Liver (tissue), 9 donors: ENCODE measurements around the gene ARFIP1. TPM values are rescaled to one million over a fixed set of nuclear protein-coding genes. Genes with fewer than 3 reads are reported as not detected.

Experiments used
- DNase-seq: peaks from one replicate; pipeline ENCODE4 v3.0.0-alpha.2; 2017; ENCODE audit warnings: low spot score
- H3K27ac ChIP-seq, 2 donors: one replicate each; pipeline ENCODE4 v1.7.0; 2013; ENCODE audit warnings: inconsistent platforms in 2 of 2, low read length in 2 of 2, control low read depth in 1 of 2, low read depth in 1 of 2, mild to moderate bottlenecking in 1 of 2
- H3K27me3 ChIP-seq, 4 donors: one replicate each; pipeline versions ENCODE4 v1.6.1 to v1.7.0; 2013; ENCODE audit warnings: low read length in 3 of 4, inconsistent platforms in 1 of 4, mild to moderate bottlenecking in 1 of 4, moderate library complexity in 1 of 4; ENCODE audit not compliant: control insufficient read depth in 4 of 4, insufficient read depth in 4 of 4
- H3K36me3 ChIP-seq, 4 donors: one replicate each; pipeline versions ENCODE4 v1.6.1 to v1.7.0; 2013; ENCODE audit warnings: low read length in 3 of 4, mild to moderate bottlenecking in 3 of 4, low read depth in 1 of 4, moderate library complexity in 1 of 4; ENCODE audit not compliant: control insufficient read depth in 4 of 4, insufficient read depth in 3 of 4
- H3K4me1 ChIP-seq, 4 donors: one replicate each; pipeline versions ENCODE4 v1.6.1 to v1.7.0; 2013; ENCODE audit warnings: low read length in 3 of 4, mild to moderate bottlenecking in 3 of 4, moderate library complexity in 1 of 4; ENCODE audit not compliant: control insufficient read depth in 4 of 4, insufficient read depth in 4 of 4
- H3K4me3 ChIP-seq, 3 donors: one replicate each; pipeline versions ENCODE4 v1.6.1 to v1.7.0; 2013; ENCODE audit warnings: low read length in 3 of 3, control low read depth in 1 of 3, low read depth in 1 of 3, mild to moderate bottlenecking in 1 of 3
- H3K9ac ChIP-seq, 2 donors: one replicate each; pipeline ENCODE4 v1.7.0; 2013; ENCODE audit warnings: low read length in 2 of 2, mild to moderate bottlenecking in 2 of 2, moderate library complexity in 2 of 2, control low read depth in 1 of 2, low read depth in 1 of 2
- H3K9me3 ChIP-seq, 4 donors: one replicate each; pipeline versions ENCODE4 v1.6.1 to v1.7.0; 2013; ENCODE audit warnings: low read length in 3 of 4; ENCODE audit not compliant: control insufficient read depth in 4 of 4
- CTCF ChIP-seq: fragments of 150-350 bp; IDR thresholded peaks from 2 replicates; pipeline ENCODE4 v1.5.1; 2017; ENCODE audit warnings: improper control_type of control experiment, low read depth, low read length; ENCODE audit not compliant: missing input control
- EGR1 ChIP-seq, 2 donors: IDR thresholded peaks; 2 replicates each; pipeline ENCODE4 v1.6.1; 2016 to 2018; ENCODE audit warnings: antibody characterized with exemption in 2 of 2, low read depth in 2 of 2
- FOXA1 ChIP-seq: IDR thresholded peaks from 2 replicates; pipeline ENCODE4 v1.6.1; 2016; ENCODE audit warnings: antibody characterized with exemption
- GABPA ChIP-seq, 2 donors: IDR thresholded peaks in 1 of 2; conservative IDR thresholded peaks in 1 of 2; 2 replicates each; pipeline ENCODE4 v1.6.1; 2016; ENCODE audit warnings: antibody characterized with exemption in 2 of 2, mild to moderate bottlenecking in 1 of 2, moderate library complexity in 1 of 2
- HNF4A ChIP-seq, 2 donors: conservative IDR thresholded peaks; 2 replicates each; pipeline ENCODE4 v1.6.1; 2016; ENCODE audit warnings: antibody characterized with exemption in 2 of 2, mild to moderate bottlenecking in 2 of 2
- HNF4G ChIP-seq: IDR thresholded peaks from 2 replicates; pipeline ENCODE4 v1.6.1; 2016; ENCODE audit warnings: antibody characterized with exemption
- MAX ChIP-seq: IDR thresholded peaks from 2 replicates; pipeline ENCODE4 v1.6.1; 2016; ENCODE audit warnings: antibody characterized with exemption
- NR2F2 ChIP-seq: IDR thresholded peaks from 2 replicates; pipeline ENCODE4 v1.6.1; 2016; ENCODE audit warnings: antibody characterized with exemption
- RAD21 ChIP-seq, 2 donors: IDR thresholded peaks; 2 replicates each; pipeline ENCODE4 v1.6.1; 2016; ENCODE audit warnings: antibody characterized with exemption in 2 of 2, mild to moderate bottlenecking in 2 of 2
- REST ChIP-seq: IDR thresholded peaks from 2 replicates; pipeline ENCODE4 v1.6.1; 2016; ENCODE audit warnings: antibody characterized with exemption, mild to moderate bottlenecking
- RXRA ChIP-seq, 2 donors: IDR thresholded peaks; 2 replicates each; pipeline ENCODE4 v1.6.1; 2017 to 2018; ENCODE audit warnings: antibody characterized with exemption in 2 of 2, mild to moderate bottlenecking in 1 of 2
- TAF1 ChIP-seq: conservative IDR thresholded peaks from 2 replicates; pipeline ENCODE4 v1.6.1; 2016; ENCODE audit warnings: antibody characterized with exemption, mild to moderate bottlenecking
- YY1 ChIP-seq: IDR thresholded peaks from 2 replicates; pipeline ENCODE4 v1.6.1; 2016; ENCODE audit warnings: antibody characterized with exemption, mild to moderate bottlenecking
- ZBTB33 ChIP-seq: IDR thresholded peaks from 2 replicates; pipeline ENCODE4 v1.6.1; 2016; ENCODE audit warnings: antibody characterized with exemption
- WGBS: extraction: QIAGEN DNeasy Blood & Tissue Kit; methylation state at CpG from one replicate; pipeline ENCODE4 v1.1.7; 2013; 5-methylcytosine and 5-hydroxymethylcytosine counted together
- polyA plus RNA-seq, 2 donors: library from polyadenylated mRNA; stranded (reverse) in 1 of 2; unstranded in 1 of 2; fragments of 200-250 nt in 1 of 2; fragments of >200 nt in 1 of 2; fragmentation: Nextera tagmentation in 1 of 2; extraction: Ambion mirVana in 1 of 2; gene quantifications; one replicate each; pipeline versions ENCODE4 v1.2.1 to v1.2.3, GENCODE V29; 2013 to 2015
- total RNA-seq, 2 donors: library from RNA; depleted of rRNA; stranded (reverse); fragments of >200 nt; gene quantifications; one replicate each; pipeline ENCODE4 v1.2.3, GENCODE V29; 2014
- donor health status: healthy.
- donor health status: healthy.
- donor health status: healthy.
- donor health status: healthy.
- donor health status: healthy.

Gene ARFIP1
- total and polyA plus RNA-seq, 4 donors: 6.8 to 16.8 (median 14.9) TPM

- Histone ChIP-seq H3K9ac (no peak overlapping the region), H3K36me3 (no peaks in the 10 kb centered on the region), H3K27ac (no peak overlapping the region), H3K4me3 (no peak overlapping the region), H3K27me3 (no peaks in the 10 kb centered on the region), H3K4me1 (no peaks in the 10 kb centered on the region), H3K9me3 (no peaks in the 10 kb centered on the region)
- TF ChIP-seq RXRA (IDR thresholded peaks at IDR 0.05): no peak
- TF ChIP-seq RAD21 (IDR thresholded peaks at IDR 0.05): no peak
- TF ChIP-seq YY1: no peak
- no peak for TF ChIP-seq GABPA (IDR thresholded peaks at IDR 0.05 in 1 of 2, conservative IDR thresholded peaks at IDR 0.05 in 1 of 2)
- no peak for TF ChIP-seq FOXA1
- TF ChIP-seq REST: no peak
- no peak for TF ChIP-seq HNF4G
- TF ChIP-seq TAF1: no peak
- no peak for TF ChIP-seq MAX
- TF ChIP-seq ZBTB33: no peak
- TF ChIP-seq EGR1 (IDR thresholded peaks at IDR 0.05; ENCODE audit: low read depth in 2 of 2): no peak
- TF ChIP-seq CTCF: no peak
- no peak for TF ChIP-seq NR2F2
- TF ChIP-seq HNF4A (conservative IDR thresholded peaks at IDR 0.05): no peak
- DNase-seq: no peak
- WGBS: 98% methylated on average over 1 of the region's 1 CpG
These were observed 67.6 kb downstream of the ARFIP1 start for GRCh38 chr4:152847376-152847775.

- no peak for TF ChIP-seq ZBTB33
- TF ChIP-seq CTCF: no peak
- no peak for TF ChIP-seq RXRA (IDR thresholded peaks at IDR 0.05)
- no peaks in the 10 kb centered on the region for H3K4me1 ChIP-seq
- no peak overlapping the region for H3K27ac ChIP-seq
- no peak overlapping the region for H3K9ac ChIP-seq
- peaks cover 0 to 4% (median 3%) of the 10 kb centered on the region in 4 donors for H3K9me3 ChIP-seq
- no peaks in the 10 kb centered on the region for H3K27me3 ChIP-seq
- no peak overlapping the region for H3K4me3 ChIP-seq
- no peaks in the 10 kb centered on the region for H3K36me3 ChIP-seq
- 99% methylated on average over 3 of the region's 3 CpGs for WGBS
- DNase-seq: no peak
These were observed 68.8 kb downstream of the ARFIP1 start for GRCh38 chr4:152848508-152848907.
